T-helper 22 cell (primary cell): ENCODE data around the gene ECE2.
"Not testable (repeated sequence)": the region's sequence is repeated elsewhere in the genome, so short reads cannot be mapped to it uniquely, and the experiment has no call there.

ENCODE experiments used
- DNase-seq: peaks from one replicate; pipeline ENCODE4 v3.0.0-alpha.2; 2020; ENCODE audit warnings: low read depth

Gene ECE2

GRCh38 chr3:184267249-184267648, 8.6 kb upstream of the ECE2 start:
- not testable (repeated sequence) for DNase-seq

- DNase-seq, result no peak
Measured at GRCh38 chr3:184272269-184272668, 3.6 kb upstream of the ECE2 start.

GRCh38 chr3:184275381-184275701, 481 bp upstream of the ECE2 start:
- DNase-seq, result no peak

GRCh38 chr3:184277366-184277765, 1.5 kb downstream of the ECE2 start:
- no peak for DNase-seq

GRCh38 chr3:184282941-184283340, 7.1 kb downstream of the ECE2 start:
- DNase-seq, result no peak

- DNase-seq, result no peak
Measured at GRCh38 chr3:184283681-184284080, 7.9 kb downstream of the ECE2 start.

- DNase-seq, result no peak
Measured at GRCh38 chr3:184284696-184285095, 8.9 kb downstream of the ECE2 start.

- no peak for DNase-seq
Measured at GRCh38 chr3:184289426-184289938, 13.7 kb downstream of the ECE2 start.

GRCh38 chr3:184290331-184290730, 14.5 kb downstream of the ECE2 start:
- no peak for DNase-seq

- DNase-seq, result no peak
Measured at GRCh38 chr3:184291044-184291737, 15.4 kb downstream of the ECE2 start.

- no peak for DNase-seq
Measured at GRCh38 chr3:184291738-184292445, 16.1 kb downstream of the ECE2 start.

- DNase-seq, result no peak
Measured at GRCh38 chr3:184295771-184296170, 19.9 kb downstream of the ECE2 start.

GRCh38 chr3:184296616-184297015, 20.8 kb downstream of the ECE2 start:
- DNase-seq, result no peak

- DNase-seq, result peak; percentile 95
Measured at GRCh38 chr3:184298759-184299487, 23.1 kb downstream of the ECE2 start, which contains the start of gene PSMD2. TSS of gene PSMD2 (plus strand) at chr3:184299241. CDS start at chr3:184299267, 26 bp downstream.

GRCh38 chr3:184299488-184300377, 23.9 kb downstream of the ECE2 start:
- no peak for DNase-seq

- DNase-seq, result no peak
Measured at GRCh38 chr3:184300378-184300720, 24.5 kb downstream of the ECE2 start.

GRCh38 chr3:184305577-184305976, 29.8 kb downstream of the ECE2 start:
- DNase-seq, result no peak

GRCh38 chr3:184306341-184306972, 30.6 kb downstream of the ECE2 start:
- no peak for DNase-seq

GRCh38 chr3:184307915-184308314, 32.1 kb downstream of the ECE2 start:
- DNase-seq, result no peak

GRCh38 chr3:184308744-184309143, 32.9 kb downstream of the ECE2 start:
- no peak for DNase-seq

- no peak for DNase-seq
Measured at GRCh38 chr3:184311633-184312032, 35.8 kb downstream of the ECE2 start.

GRCh38 chr3:184314363-184314699, 38.5 kb downstream of the ECE2 start, which contains the start of gene EIF4G1:
TSS of gene EIF4G1 (plus strand) at chr3:184314606. CDS start at chr3:184315797, 1,191 bp downstream.
- DNase-seq, result peak; percentile 88
